IMR-90 (cell line): ENCODE results near the gene RNF17. TPM values are rescaled to one million over a fixed set of nuclear protein-coding genes. Genes with fewer than 3 reads are reported as not detected.

ENCODE experiments used
- polyA plus RNA-seq, 3 experiments: library from polyadenylated mRNA; depleted of rRNA; stranded (reverse); fragments of >200 nt; gene quantifications; 2 replicates each; pipeline ENCODE4 v1.2.3, GENCODE V29; 2012; ENCODE audit warnings: low replicate concordance in 1 of 3
- total RNA-seq: library from RNA; depleted of rRNA; stranded (reverse); fragments of >200 nt; gene quantifications from 2 replicates; pipeline ENCODE4 v1.2.3, GENCODE V29; 2012; rRNA removed

RNF17 gene
- total and polyA plus RNA-seq, 2 of the 4 experiments (the other 2 are of a cell fraction): 0.03 to 0.18 TPM

Other genes starting within 250 kb of the RNF17 start
- not detected in 2 replicates for gene ATP12A, start 83.8 kb upstream of the RNF17 start, total RNA-seq
- not detected in 2 replicates for gene ATP12A, start 83.8 kb upstream of the RNF17 start, polyA plus RNA-seq (2012; rRNA removed)